Germinal center (tissue), 1 donor: ENCODE data around the gene GNL3.
"Not testable (repeated sequence)": the region's sequence is repeated elsewhere in the genome, so short reads cannot be mapped to it uniquely, and the experiment has no call there.

Experiments used
- DNase-seq: peaks from one replicate; pipeline ENCODE4 v3.0.0; 2012; ENCODE audit warnings: mixed read lengths, low spot score

The GNL3 gene

DNA sequence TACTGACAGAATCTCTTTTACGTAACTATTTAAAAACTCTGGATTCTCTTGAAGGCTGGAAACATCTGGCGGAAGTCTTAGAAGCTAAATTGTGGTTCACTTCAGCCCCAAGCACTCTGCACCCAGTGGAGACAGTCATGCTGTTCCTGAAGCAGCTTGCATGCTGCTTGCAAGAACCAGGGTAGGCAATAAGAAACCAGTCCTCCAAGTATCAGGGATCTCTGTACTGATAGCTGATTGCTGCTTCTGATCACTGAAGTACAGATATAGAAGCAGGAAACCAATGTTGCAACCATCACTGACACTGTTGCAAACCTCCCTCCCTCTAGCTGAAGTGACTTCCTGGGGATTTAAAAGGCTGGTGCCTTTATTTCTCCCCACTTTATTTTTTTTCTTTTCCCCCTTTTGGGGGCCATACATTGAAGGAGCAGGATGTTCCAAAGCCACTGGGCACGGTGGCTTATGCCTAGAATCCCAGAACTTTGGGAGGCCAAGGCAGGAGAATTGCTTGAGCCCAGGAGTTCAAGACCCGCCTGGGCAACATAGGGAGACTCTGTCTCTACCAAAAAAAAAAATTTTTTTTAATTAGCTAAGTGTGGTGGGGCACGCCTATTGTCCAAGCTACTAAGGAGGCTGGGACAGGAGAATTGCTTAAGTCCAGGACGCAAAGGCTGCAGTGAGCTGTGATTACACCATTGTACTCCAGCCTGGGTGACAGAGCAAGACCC is 35.3 kb downstream of the GNL3 start:
- no peak for DNase-seq

DNA sequence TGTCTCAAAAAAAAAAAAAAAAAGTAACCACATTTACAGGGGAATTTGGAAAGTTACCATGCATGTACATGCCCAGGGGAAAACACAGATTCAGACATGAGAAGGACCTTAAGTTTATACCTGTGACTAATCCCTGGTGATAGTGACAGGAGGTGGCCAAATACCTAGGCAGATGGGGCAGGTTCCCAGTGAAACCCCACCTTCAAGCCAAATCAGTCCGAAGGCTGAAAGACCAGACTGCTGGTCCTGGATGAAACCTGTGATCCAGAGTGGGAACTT is 35.8 kb downstream of the GNL3 start:
- DNase-seq, result no peak

- DNase-seq, result no peak
Observed at GRCh38 chr3:52722491-52722890, 36.7 kb downstream of the GNL3 start.

DNA sequence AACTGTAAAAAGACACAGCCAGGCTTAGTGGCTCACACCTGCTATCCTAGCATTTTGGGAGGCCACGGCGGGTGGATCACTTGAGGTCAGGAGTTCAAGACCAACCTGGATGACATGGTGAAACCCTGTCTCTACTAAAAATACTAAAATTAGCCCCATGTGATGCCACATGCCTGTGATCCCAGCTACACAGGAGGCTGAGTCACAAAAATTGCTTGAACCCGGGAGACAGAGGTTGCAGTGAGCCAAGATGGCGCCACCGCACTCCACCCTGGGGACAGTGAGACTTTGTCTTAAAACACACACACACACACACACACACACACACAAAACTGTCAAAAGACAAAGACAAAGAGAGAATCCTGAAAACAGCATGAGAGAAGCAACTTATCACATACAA is 38.1 kb downstream of the GNL3 start:
- no peak for DNase-seq

DNA sequence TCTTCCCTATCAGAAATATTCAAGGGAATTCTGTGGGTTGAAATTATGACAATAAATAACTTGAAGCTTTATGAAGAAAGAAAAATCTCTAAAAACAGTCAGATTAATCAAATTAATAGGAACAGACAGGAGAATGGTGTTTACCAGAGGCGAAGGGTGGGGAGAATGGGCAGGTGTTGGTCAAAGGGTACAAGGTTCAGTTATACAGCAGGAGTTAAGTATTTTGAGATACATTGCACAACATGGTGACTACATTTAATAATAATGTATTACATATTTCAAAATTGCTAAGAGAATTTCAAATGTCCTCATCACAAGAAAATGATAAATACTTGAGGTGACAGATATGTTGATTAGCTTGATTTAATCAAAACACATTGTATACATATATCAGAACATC is 38.7 kb downstream of the GNL3 start:
- DNase-seq, result no peak

GRCh38 chr3:52728753-52729152 is 42.9 kb downstream of the GNL3 start:
- DNase-seq, result not testable (repeated sequence)

- no peak for DNase-seq
Observed at GRCh38 chr3:52730681-52731080, 44.8 kb downstream of the GNL3 start.

GRCh38 chr3:52731590-52731989 is 45.8 kb downstream of the GNL3 start:
- no peak for DNase-seq

DNA sequence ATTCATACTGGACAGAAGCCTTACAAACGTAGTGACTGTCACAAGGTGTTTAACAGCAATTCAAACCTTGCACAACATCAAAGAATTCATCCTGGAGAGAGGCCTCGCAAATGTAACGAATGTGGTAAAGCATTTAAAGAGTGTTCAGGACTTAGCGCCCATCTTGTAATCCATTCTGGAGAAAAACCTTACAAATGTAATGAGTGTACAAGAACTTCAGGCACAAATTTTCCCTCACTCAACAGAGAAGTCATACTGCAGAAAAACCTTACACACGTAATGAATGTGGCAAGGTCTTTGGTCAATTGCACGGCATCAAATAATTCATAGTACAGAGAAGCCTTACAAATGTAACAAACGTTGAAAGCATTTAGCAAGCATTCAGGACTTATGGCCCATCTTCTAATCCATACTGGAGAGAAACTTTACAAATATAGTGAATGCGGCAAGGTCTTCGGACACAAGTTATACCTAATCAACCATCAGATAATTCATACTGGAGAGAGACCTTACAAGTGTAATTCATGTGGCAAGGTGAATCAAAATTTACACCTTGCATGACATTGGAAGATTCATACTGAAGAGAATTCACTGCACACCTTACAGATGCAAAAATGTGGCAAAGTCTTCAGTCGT is 47.5 kb downstream of the GNL3 start:
- DNase-seq, result no peak

DNA sequence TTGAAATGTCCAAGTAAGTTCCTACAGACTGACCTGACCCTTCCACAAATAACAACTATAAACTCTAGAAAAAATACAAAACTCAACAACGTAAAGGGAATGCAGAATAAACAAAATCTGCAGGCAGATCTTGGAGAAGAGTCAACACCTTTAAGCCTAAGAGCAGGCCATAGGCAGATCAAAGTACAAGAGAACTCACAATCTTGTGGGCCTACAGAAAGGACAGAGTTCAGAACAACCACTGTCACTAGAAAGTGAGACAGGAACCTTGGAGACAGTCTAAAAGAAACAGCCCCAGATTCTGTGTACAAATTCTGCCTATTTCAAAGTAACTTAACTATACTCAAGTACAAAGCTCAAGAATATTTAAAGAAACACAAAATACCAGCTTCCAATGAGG is 53.9 kb downstream of the GNL3 start:
- DNase-seq, result no peak

DNA sequence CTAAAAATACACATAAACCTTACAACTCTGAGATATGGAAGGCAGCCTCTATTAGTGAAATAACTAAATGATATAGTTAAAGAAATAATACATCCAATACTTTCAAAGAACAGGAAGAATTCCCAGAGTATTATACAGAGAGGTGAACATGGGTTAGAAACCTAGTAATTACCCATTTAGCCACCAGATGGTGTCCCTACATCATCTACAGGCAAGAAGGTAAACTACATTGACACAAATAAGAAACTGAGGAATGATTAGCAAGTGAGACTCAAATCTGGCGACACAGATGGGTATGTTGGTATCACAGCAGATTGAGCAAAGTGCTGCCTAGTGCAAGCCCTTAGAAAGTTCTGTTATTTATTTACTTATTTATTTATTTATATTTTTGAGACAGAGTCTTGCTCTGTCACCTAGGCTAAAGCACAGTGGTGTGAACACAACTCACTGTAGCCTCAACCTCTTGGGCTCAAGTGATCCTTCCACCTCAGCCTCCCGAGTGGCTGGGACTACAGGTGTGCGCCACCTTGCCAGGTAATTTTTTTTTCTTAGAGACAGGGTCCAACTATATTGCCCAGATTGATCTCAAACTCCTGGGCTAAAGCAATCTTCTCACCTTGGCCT is 56.7 kb downstream of the GNL3 start:
- DNase-seq, result peak; percentile 37

DNA sequence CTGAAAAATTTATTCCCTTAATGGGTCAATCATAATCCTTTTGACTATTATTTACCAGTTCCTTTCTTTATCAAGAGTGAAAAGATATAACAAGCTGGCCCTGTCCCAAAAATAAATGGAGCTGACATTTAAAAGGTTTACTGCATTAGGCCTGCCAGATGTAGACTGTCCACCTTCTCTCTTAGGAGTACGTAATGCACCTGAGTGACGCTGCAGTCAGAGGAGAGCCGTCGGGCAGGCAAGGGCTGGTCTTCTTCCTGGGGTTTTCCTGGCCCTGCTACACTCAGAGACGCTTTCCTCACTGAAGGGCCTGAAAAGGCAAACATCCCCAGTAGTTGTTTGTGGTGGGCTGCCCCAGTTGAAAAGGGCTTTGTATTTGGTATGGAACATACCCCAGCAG is 57.3 kb downstream of the GNL3 start:
- no peak for DNase-seq

DNA sequence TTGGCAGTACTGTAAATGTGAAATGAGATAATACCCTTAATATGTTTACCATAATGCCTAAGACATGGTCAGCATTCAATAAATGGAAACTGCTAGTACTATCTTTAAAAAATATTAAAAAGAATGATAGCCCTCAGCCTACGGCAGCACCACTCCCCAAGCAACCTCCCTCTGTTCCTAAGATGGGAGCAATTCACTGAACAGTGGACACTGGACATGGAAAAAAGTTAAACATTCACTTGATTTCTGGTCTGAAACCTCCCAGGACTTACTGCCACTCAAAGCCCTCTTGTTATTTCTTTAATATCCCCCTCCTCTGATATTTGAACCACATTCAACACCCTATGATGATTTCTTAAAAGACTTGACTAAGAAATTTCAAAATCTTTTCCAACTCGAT is 57.9 kb downstream of the GNL3 start:
- DNase-seq, result no peak
